ENCODE data around the gene RMRP. TPM values are rescaled to one million over a fixed set of nuclear protein-coding genes. Genes with fewer than 3 reads are reported as not detected.
"Not testable (repeated sequence)": the region's sequence is repeated elsewhere in the genome, so short reads cannot be mapped to it uniquely, and the experiment has no call there.

The RMRP gene
- total RNA-seq, 1 experiment from 2014 or later, result 39,221 TPM

DNA sequence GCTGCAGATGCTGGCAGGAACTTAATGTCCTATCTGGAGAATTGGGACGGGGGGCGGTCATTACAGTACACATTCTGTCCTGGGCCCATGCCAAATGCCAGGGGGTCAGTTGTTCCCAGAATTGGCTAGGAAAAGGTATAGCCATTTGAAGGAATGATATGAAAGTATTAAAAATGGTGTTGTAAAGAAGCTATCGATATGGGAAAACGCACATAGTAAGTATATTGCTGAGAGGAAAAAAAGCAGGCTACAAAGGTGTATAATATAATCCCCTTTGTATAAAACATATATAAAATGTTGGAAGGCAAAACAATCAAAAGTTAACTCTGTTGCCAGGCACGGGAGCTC, 7.6 kb upstream of the RMRP start:
- no peak for DNase-seq (ENCODE audit: low read depth)

DNA sequence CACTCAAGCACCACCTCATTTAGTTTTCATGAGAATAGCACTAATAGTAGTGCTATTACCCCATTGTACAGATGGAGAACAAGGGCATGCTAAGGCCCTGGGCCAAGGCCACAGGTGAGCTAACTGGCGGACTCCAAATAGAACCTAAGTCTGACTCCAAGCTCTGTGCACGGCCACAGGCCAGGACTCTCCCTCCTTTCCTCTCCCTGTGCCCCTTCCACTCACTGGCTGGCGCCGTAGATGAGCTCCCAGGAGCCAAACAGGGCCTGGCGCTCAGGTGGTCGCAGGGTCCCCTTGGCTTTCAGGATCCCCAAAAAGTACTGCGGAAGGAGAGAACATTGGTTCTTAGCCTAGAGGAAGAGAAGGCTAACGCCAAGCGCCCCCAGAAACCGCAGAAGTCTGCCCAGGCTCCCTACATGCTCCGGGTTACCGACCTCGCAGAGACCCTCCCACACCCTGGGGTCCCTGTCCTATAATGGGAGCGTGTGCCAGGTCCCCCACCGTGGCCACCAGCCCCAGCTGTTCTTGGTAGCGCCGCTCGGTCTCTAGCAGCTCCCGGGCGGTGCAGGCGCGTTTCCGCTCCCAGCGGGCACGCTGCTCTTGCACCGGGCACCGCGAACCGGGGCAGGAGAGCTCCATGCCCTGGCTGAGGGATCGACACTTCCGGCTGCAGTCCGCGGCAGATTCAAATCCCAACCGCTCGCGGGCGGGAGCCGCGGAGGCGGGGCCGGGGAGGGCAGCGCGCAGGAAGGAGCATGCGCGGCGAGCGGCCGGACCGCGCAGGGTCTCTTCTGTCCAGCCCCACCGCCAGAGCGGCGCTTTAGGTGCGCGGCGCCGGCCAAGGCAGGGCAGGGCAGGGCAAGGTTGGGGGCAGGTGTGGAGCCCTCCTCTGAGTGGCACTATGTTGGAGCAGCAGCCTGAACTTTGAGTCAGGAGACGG, 7.0 kb upstream of the RMRP start, which contains the start of gene ARHGEF39:
Gene ARHGEF39 (minus strand): TSS at position 665 of the 940 bp plus-strand sequence. CDS start 26 bp downstream, at position 639.
- peak; percentile 82 for DNase-seq (ENCODE audit: low read depth)

DNA sequence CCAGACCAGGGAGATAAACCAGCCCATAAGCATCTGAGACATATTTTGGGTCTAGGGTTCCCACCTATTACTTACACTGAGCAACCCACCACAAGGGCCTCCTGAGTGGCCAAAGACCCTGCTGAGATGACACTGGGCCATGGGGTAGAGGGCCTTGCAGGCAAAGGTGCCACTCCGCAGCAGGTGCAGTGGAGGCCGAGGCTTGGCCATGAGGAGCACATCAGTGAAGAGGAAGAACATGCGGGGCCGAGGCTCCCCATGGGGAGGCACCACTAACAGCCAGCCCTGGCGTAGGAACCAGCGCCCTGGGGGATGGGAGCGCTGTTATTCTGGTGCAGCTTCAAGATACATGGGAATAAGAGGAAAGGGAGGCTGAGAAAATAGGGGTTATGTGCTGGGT, 4.6 kb upstream of the RMRP start:
- no peak for DNase-seq (ENCODE audit: low read depth)

DNA sequence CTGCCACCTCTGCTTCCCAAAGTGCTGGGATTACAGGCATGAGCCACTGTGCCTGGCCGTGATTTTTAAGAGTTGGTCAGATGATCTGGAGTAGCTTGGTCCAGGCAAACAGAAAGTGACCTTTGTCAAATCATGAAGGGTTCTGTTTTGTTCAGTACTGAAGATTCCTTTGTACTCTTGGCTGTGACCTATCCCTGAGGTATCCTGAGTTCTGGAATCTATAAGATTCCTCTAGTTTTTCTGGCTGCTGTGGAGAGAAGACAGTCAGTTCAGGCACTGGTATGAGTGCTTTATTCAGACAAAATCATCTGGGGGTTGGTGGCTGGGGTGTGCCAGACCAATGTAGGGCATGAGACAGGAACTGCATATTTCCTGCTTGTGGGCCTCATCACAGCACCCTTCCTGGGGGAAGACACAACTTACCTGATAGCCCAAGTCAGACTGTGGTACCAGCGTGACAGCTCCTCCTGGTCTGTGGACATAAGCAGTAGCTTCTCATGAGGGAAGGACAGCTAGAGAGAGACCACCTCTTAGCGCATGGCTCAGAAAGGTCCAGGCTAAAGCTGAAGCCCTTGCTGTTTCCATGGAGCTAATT, 4.0 kb upstream of the RMRP start:
- no peak for DNase-seq (ENCODE audit: low read depth)

DNA sequence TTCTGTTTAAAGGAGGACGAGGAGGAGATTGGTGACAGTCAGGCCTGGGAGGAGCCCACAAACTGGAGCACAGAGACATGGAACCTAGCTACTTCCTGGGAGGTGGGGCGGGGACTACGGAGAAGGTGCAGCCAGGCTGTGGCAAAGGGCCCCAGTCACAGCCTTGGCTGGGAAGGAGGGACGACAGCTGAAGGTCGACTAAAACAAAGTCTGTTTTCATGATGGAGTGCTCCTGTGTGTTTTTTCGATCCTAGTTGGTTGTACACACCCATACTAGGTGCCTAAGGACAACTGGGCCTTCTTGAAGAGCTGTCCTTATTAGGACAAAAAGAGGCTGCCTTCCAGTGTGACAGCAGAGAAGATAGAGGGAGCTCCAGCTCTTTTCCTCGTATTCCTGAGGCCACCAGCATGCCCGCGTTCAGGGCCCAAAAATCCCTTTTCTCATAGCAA, 3.2 kb upstream of the RMRP start:
- peak; percentile 59 for DNase-seq (ENCODE audit: low read depth)

DNA sequence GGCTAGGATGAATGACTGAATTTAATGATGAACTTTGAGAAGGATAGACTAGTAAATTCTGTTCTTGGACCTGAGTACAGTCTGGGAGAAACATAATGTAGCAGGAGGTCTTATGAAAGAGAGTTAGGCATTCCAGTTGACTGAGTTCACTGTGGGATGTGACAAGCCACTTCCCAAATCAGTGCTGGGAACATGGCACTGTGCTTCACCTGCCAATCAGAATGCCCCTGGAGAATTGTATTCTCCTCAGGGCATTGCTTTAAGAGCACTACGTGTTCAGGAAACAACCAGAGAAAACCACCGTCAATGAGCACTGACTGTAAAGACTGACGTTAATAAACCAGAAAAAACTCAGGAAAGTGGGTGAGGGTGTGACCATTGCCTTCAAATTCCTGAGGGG, 1.5 kb upstream of the RMRP start:
- peak; percentile 91 for DNase-seq (ENCODE audit: low read depth)

DNA sequence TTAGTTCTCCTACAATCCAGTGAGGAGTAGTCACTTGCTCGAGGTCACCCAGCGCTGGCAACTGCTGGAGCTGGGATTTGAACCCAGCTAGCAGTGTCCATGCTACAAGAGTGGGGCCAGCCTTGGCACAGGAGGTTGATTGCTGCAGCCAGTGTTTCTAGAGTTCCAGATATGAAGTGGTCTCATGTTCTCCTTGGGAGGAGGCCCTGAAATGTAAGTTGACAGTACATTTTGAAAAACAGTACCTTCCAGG, 1.1 kb upstream of the RMRP start:
- DNase-seq (ENCODE audit: low read depth), result no peak

DNA sequence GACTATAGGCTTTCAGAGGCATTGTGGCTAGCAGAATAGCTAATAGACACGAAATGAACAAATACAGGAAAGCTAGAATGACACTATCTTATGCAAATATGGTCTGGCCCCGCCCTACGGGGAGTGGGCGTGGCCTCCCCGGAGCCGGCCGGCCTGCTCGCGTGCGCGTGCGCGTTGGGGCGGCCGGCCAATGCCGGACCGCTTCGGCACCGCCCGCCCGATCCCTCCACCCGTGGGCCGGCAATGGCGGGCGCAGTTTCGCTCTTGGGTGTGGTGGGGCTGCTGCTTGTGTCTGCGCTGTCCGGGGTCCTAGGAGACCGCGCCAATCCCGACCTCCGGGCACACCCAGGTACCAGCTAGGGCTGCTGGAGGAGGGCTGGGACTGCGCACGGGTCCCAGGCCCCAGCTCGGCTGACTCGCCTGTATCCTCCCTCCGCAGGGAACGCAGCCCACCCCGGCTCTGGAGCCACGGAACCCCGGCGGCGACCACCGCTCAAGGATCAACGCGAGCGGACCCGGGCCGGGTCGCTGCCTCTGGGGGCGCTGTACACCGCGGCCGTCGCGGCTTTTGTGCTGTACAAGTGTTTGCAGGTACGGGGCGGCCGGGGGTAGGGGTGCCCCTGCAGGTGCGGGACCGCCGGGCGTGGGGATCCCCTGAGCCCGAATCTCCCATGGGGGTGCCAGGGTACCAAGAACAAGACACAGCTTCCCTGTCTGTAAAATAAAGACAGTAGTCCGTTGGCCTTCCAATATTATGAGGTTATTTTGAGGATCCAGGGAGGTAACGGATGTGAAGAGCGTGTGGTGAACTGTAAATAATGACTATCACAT, 533 bp upstream of the RMRP start, which contains the start of gene CCDC107:
Gene CCDC107 (plus strand): TSS at position 156 of the 831 bp plus-strand sequence. CDS start 88 bp downstream, at position 244.
- peak; percentile 83 for DNase-seq (ENCODE audit: low read depth)

- peak; percentile 55 for DNase-seq (ENCODE audit: low read depth)
These were observed 831 bp downstream of the RMRP start for GRCh38 chr9:35656831-35657545.

DNA sequence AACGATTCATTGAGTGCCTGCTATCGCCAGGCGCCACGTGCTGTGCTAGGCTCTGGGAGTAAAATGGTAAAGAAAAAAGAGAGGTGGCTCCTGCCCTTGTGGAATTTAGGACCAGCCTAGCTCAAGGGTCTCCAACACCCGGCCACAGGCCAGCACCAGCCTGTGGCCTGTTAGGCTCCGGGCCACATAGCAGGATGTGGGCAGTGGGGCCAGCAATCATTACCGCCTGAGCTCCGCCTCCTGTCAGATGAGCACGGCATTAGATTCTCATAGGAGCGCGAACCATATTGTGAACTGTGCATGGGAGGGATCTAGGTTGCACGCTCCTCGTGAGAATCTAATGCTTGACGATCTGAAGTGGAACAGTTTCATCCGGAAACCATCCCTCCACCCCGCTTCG, 1.5 kb downstream of the RMRP start:
- peak; percentile 47 for DNase-seq (ENCODE audit: low read depth)

DNA sequence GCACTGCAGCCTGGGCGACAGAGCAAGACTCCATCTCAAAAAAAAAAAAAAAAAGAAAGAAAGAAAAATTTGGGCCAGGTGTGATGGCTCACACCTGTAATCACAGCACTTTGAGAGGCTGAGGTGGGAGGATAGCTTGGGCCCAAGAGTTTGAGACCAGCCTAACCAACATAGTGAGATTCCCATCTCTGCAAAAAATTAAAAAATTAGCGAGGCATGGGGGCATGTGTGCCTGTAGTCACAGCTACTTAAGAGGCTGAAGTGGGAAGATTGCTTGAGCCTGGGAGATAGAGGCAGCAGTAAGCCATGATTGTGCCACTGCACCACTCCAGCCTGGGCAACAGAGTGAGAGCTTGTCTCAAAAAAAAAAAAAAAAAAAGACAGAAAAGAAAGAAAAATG, 4.2 kb downstream of the RMRP start:
- DNase-seq (ENCODE audit: low read depth), result no peak

GRCh38 chr9:35652829-35653209, 5.0 kb downstream of the RMRP start:
- no peak for DNase-seq (ENCODE audit: low read depth)

DNA sequence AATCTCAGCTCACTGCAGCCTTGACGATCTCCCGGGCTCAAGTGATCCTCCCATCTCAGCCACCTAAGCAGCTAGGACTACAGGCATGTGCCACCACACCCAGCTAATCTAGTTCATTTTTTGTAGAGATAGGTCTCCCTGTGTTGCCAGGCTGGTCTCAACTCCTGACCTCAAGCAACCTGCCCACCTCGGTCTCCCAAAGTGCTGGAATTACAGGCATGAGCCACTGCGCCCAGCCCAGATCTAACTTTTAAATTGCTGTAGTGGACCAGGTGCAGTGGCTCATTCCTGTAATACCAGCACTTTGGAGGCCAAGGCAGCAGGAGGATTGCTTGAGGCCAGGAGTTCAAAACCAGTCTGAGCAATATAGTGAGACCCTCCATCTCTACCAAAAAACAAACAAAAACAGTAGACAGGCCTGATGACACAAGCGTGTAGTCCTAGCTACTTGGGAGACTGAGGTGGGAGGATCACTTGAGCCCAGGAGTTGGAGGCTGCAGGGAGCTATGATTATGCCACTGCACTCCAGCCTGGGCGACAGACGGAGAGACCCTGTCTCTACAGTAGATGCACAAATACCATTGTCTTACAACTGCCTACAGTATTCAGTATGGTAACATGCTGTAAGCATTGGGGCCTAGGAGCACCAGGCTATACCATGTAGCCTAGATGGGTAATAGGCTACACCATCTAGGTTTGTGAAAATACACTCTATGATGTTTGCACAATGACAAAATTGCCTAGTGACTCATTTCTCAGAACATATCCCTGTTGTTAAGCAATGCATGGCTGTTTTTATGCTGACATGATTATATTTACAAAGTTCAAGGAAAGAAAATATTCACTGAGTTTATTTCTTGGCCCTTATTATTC, 5.6 kb downstream of the RMRP start:
- no peak for DNase-seq (ENCODE audit: low read depth)

GRCh38 chr9:35650341-35651158, 7.3 kb downstream of the RMRP start, which contains the start of gene SIT1:
TSS of gene SIT1 (minus strand) at chr9:35650931. CDS start at chr9:35650853, 78 bp downstream.
- no peak for DNase-seq (ENCODE audit: low read depth)

GRCh38 chr9:35649431-35650340, 8.1 kb downstream of the RMRP start:
- no peak for DNase-seq (ENCODE audit: low read depth)

GRCh38 chr9:35646533-35647265, 11.1 kb downstream of the RMRP start:
- DNase-seq (ENCODE audit: low read depth), result peak; percentile 82

GRCh38 chr9:35646153-35646532, 11.7 kb downstream of the RMRP start:
- DNase-seq (ENCODE audit: low read depth), result no peak

DNA sequence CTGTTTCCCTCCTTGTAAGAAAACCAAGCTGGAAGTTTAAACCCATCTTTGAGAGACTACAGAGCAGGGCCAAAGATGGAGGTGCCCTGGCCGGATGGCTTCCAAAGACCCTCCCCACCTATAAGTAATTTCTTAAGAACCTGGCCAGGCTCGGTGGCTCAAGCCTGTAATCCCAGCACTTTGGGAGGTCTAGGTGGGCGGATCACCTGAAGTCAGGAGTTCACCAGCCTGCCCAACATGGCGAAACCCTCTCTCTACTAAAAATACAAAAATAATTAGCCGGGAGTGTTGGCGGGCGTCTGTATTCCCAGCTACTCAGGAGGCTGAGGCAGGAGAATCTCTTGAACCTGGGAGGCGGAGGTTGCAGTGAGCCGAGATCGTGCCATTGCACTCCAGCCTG, 12.1 kb downstream of the RMRP start:
- DNase-seq (ENCODE audit: low read depth), result not testable (repeated sequence)
